22Rv1 (cell line): Measurements from ENCODE around the gene DYNC1I1.

Experiments used
- CTCF ChIP-seq: fragments of 450-650 bp; IDR thresholded peaks from 2 replicates; pipeline ENCODE4 v1.5.1; 2017; ENCODE audit warnings: mild to moderate bottlenecking
- ZFX ChIP-seq: fragments of 450-650 bp; IDR thresholded peaks from 2 replicates; pipeline ENCODE4 v1.6.1; 2017; ENCODE audit warnings: antibody characterized with exemption, borderline replicate concordance

DNA sequence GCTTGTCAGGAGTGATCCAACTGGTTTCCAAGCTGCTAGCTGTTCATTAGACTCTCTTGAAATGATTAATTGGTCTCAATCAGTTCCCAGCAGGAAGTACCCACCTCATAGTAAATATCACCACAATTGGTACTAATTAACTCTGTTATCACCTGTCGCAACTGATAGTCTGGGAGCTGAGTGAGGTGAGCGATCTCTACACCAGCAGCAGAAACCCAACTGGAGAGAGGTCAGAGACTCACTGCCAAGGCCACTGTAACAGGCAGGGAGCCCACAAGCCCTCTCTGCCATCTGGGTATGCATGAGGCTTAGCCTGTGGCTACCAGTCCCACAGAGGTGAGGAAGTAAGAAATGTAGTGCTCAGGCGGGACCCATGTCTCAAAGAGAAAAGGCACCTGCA is 245.5 kb downstream of the DYNC1I1 start:
- TF ChIP-seq ZFX (no peak), CTCF (no peak)
